AG04449 (cell line): ENCODE results near the gene RGPD8.

Source experiments
- CTCF ChIA-PET: fragments of 350-600 bp; formaldehyde crosslinking; extraction: SDS; loops from one replicate; lab custom pipeline; 2021; ENCODE audit warnings: antibody characterized with exemption; lab: Yijun Ruan, JAX
- POLR2A ChIA-PET: fragments of 400-600, 350-600 bp; formaldehyde crosslinking; extraction: SDS; loops from one replicate; lab custom pipeline; 2020; ENCODE audit warnings: antibody characterized with exemption, inconsistent platforms; lab: Yijun Ruan, JAX
- DNase-seq: peaks from one replicate; pipeline ENCODE4 v3.0.0-alpha.2; 2010; ENCODE audit warnings: low read depth, low spot score
- H3K4me3 ChIP-seq: 2 replicates; pipeline ENCODE4 v1.5.1; 2011; ENCODE audit warnings: low read depth, mild to moderate bottlenecking, control low read depth, low read length
- TF ChIP-seq, protein P1 (sequence below): IDR thresholded peaks from one replicate; pipeline ENCODE4 v1.5.1; 2011; ENCODE audit warnings: mild to moderate bottlenecking, moderate library complexity, low read length, control low read depth, inconsistent platforms; ENCODE audit not compliant: insufficient read depth; ENCODE audit errors: missing control alignments

Gene RGPD8

DNA sequence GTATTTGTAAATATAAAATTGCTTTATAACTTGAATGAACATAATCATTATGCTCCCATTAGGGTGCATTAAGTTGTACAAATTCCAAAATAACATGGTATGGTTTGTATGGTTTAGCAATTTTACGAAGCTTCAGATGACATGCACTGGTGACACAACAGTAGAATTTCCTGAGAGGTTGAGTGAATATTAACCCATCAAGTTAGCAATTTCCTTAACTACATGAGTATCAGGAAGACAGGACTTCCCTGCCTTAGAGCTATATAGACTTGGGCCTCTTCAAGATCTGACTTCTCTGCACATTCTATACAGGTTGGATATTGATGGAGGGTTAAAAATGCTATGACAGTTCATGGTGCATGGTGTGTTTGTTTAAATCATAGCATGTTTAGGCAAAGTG, 97.8 kb downstream of the RGPD8 start:
- TF ChIP-seq, protein P1, sequence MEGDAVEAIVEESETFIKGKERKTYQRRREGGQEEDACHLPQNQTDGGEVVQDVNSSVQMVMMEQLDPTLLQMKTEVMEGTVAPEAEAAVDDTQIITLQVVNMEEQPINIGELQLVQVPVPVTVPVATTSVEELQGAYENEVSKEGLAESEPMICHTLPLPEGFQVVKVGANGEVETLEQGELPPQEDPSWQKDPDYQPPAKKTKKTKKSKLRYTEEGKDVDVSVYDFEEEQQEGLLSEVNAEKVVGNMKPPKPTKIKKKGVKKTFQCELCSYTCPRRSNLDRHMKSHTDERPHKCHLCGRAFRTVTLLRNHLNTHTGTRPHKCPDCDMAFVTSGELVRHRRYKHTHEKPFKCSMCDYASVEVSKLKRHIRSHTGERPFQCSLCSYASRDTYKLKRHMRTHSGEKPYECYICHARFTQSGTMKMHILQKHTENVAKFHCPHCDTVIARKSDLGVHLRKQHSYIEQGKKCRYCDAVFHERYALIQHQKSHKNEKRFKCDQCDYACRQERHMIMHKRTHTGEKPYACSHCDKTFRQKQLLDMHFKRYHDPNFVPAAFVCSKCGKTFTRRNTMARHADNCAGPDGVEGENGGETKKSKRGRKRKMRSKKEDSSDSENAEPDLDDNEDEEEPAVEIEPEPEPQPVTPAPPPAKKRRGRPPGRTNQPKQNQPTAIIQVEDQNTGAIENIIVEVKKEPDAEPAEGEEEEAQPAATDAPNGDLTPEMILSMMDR, result no peak
- CTCF ChIA-PET, result no interaction called here
- POLR2A ChIA-PET, result no interaction called here
- DNase-seq, result no peak
- no peak overlapping the region for H3K4me3 ChIP-seq

GRCh38 chr2:112332123-112332696, 101.2 kb downstream of the RGPD8 start:
- H3K4me3 ChIP-seq, result no peak overlapping the region
- no peak for DNase-seq
- TF ChIP-seq, protein P1, result no peak
- POLR2A ChIA-PET, result no interaction called here
- CTCF ChIA-PET, result interaction anchor here (1.1 kb wide), 1 partner anchor 210 kb away, joined by 3 read pairs; no protein-coding TSS in a partner anchor

- CTCF ChIA-PET, result no interaction called here
- DNase-seq, result no peak
- H3K4me3 ChIP-seq, result no peak overlapping the region
- TF ChIP-seq, protein P1, result no peak
- POLR2A ChIA-PET, result no interaction called here
These were observed 110.5 kb downstream of the RGPD8 start for GRCh38 chr2:112322919-112323318.

- ChIA-PET POLR2A (no interaction called here), CTCF (no interaction called here)
- H3K4me3 ChIP-seq, result no peak overlapping the region
- TF ChIP-seq, protein P1, result no peak
- no peak for DNase-seq
These were observed 111.8 kb downstream of the RGPD8 start for GRCh38 chr2:112321375-112322320.
